ENCODE measurements around the gene GNB1L.

Gene GNB1L

DNA sequence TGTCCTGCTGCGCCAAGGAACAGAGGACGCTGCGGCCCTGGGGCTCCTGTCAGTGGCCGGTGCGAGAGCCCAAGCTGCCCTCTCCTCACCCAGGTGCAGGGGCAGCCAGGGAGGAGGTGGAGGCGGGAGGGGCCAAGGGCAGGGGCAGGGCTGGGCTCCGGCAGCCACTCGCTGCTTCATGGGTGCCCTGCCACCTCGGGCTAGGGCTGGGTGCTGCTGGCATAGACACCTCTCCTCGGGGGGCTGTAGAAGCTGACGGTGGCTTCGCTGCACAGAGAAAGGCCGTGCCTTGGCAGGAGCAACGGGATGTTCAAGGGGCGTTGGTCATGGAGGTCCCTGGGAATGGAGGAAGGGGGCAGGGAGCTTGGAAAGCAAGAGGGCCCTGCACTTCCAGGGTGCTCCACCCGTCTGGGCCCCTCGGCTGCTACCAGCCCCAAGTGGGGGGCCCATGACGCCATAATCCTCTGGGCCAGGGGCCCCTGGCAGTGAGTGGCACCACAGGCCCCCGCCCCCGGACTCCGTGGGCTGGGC lies 95.7 kb downstream of the GNB1L start:
- no peak for DNase-seq

DNA sequence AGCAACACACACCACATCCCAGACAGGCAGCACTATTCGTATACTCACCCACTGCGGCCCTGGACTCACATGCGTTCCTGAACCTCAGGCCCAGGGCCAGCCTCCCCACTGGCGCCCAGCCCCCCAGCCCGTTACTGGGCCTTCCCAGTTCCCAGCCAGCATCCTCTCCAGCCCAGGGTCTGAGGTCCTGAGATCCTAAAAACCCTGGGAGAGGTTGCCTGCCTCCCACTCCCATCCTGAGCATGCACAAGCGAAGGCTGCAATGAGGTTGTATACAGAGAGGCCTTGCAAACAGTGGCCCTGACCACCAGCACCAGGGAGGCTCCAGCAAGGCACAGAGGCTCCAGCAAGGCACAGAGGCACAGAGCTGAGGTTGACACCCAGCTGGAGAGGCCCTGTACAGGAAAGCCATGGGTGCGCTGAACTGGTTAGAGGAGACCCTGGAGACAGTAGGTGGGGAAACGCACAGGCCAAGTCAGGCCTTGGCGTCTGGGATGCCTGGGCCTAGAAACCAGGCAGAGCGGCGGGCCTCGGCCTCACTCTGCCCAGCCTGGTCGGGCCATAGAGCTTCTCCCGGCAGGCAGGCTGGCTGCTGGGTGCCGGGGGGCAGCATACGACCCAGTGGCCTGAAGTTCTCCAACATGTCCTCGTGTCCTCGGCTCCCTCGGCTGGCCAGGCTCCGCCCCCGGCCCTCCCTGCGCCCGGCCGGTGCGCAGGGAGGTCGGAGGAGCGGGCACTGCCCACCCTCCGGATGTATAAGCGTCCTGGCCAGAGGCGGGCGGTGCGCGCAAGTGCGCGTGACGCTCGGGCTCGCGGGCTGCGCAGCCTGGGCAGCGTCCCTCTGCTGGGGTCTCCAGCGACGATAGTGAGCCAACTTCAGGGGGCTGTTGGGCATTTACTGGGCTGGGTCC lies 96.4 kb downstream of the GNB1L start:
- DNase-seq = no peak

- no peak for DNase-seq
Observed at GRCh38 chr22:19757140-19757984, 97.3 kb downstream of the GNB1L start.

GRCh38 chr22:19756288-19757128 lies 98.2 kb downstream of the GNB1L start:
- no peak for DNase-seq

DNA sequence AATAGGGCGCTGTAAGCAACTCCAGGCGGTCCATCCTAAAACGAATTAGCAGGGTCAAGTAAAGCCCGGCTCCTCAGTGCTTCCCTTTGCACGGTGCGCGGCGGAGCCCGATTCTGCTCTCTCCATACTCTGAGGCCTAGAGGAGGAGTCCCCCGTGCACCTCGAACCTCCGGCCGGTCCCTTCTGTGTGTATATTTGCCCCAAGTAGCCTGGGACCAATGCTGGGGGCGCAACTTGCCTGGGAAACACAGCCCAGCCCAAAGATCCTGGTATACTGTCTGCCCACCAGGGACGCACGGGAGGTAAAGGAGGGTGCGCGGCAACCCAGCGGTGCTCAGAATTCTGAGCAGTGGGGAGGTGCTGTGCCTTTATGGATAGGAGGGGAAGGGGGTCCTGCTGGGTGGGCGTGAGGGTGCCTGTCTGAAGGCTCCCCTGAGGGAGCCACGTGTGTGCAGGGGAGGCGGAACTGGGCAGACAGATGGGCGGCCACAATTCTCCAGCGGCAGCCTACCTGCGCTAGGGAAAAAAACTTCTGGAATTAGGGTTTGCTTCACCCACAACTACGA lies 98.9 kb downstream of the GNB1L start:
- DNase-seq = no peak

GRCh38 chr22:19755145-19755710 lies 99.4 kb downstream of the GNB1L start:
- no peak for DNase-seq

DNA sequence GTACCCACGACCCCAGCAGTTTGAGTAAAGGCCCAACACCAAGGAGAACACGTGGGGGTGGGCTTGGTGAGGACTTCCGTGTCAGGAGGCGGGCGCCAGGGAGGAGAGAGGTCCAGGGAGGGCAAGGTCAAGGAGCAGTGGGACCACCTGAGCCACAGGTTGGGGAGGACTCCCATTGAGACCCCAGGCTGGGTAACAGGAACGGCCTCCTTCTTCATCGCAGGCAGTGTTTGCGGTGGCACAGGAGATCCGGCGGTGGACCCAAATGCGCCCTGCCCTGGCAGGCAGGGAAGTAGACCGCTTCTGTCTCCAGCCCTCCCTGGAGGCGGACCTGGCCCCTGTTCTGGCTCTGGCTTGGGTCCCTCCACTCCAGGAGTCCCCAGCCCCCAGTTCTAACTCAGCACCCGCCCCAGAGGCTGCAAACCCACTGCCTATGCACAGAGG lies 100.0 kb downstream of the GNB1L start:
- DNase-seq = no peak

DNA sequence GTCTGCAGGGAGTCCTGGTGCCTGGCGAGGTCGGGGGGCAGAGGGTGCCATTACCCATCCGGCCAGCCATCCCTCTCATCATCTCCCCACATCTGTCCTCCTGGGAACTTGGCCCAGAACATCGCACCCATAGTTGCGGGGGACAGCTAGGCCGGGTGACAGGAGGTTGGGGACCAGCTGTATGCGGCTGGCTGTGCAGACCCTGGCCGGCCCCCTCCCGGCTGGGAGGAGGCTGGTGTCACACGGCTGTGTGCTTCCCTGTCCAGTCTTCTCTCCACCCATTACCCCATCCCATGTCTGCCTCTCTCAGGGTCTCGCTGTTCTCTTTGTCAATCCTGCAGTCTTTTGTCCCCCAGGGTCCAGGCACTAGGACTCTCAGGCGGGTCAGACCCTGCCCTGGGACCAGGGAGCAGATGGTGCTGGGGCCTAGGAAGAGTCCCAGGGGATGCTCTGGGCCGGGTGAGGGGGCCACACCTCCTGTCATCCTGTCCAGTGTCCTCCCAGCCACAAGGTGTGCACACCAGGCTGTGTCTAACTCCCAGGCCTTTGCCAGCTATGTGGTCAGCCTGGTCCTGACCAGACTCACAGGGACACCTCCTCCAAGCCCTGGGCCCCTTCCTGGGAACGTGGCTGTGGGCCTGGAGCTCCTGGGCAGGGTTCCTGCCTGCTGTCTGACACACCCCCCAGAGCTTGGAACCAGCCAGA lies 100.5 kb downstream of the GNB1L start:
- DNase-seq = no peak

DNA sequence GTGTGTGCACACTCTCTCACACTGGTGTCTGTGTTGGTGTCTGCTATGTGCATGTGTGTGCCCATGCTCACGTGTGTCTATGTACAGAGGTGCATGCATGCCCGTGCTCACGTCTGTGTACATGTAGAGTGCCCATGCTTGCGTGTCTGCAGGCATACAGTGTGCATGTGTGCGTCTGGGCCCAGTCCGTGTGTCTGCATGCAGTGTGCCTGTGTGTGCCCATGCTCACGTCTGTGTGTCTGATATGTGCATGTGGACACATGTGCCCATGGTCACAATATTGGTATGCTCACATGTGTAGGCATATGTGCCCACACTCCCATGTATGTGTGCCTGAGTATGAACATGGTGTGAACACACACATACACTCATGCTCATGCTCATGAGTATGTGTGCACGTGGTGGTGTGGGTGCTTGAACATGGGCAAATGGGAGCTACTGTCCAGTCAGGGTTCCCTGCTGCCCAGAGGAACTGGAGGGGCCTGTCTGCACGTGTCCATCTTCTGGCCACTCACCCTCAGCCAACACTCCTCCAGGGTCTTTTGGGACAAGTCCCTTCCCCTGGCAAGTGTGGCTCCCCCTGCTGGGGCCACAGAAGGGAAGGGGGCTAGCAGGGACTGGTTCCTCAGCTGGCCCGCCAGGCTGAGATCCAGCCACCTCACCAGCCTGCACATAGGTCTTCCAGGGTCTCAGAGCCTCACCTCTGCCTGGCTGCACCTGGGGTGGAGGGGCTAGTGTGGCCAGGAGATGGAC lies 101.4 kb downstream of the GNB1L start:
- no peak for DNase-seq

- no peak for DNase-seq
Observed at GRCh38 chr22:19751497-19752245, 103.0 kb downstream of the GNB1L start.

DNA sequence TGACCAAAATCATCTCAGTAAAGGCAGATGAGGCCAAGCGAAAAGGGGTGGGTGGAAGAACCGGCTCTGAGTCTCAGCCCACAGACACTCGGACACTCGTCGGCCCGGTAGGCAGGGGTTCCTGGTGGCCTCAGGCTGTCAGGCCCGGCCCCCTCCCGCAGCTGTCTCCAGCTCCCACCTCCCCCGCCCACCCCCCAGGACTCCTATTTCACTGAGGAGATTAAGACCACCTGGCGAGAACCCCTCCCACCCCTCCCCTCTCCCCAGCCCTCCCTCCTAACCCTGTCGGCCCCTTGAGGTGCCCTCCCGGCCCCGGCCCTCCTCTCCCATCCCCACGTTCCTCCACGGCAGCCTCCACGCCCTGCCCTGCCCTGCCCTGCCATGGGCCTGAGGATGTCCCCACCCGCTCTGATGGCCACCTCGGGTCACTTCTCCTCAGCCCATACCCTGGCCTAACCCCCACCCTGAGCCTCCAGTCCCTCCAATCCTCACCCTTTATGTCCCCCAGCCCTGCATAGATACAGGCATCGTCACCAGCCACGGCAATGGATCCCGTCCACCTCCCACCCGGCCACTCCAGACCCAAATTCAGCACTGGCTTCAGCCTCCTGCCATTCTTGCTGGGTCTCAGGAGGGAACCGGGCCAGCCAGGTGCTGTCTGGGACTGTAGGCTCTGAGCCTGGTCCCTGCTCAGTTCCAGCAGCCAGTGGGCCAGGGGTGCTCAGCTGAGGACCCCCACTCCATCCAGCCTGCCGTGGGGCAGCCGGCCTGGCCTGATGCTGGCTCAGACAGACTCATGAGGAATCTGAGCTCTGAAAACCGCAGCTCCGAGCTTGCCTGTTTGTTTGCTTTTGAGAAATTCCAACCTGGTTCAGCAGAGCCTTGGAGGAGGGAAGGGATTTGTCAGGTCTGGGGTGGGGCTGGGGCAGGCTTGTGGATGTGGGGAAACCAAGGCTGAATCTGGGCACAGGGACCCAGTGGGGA lies 103.9 kb downstream of the GNB1L start:
- no peak for DNase-seq

- no peak for DNase-seq
Observed at GRCh38 chr22:19749876-19750275, 104.8 kb downstream of the GNB1L start.

- DNase-seq = no peak
Observed at GRCh38 chr22:19748991-19749664, 105.5 kb downstream of the GNB1L start.

DNA sequence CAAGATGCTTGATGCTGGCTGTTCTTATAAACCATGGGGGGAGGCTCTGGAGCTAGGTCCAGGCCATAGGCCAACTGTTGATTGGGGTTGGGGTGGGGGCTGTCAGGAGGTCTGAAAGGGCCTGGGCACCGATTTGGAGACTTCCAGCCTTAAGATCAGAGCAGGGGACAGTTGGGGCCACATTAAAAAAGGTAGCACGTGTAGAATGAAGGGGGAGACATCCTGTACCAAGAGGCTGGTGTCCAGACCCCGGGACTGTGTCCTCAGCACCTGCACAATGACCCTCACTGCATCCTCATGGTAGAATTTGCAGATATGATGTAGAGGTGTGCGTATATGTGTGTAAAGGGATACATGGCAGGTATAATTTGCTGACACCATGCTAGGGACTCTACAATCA lies 106.5 kb downstream of the GNB1L start:
- no peak for DNase-seq

DNA sequence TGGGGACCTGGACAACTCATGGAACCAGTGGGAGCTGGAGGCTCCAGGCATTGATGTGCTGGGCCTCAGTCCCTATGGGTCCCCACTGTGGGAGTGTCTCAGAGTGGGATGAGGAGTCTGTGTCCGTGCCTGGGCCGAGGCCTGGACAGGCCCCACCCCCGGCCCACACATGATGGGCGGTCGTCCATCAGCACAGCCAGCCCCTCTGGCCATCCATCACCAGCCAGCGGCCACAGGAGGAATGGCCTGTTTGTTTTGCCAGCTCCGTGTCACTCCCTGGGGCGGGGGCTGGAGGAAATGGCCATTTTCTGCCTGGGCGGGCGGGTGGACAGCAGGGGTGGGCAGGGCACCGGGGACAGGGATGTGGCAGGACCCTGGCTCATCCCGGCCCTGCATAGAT lies 107.1 kb downstream of the GNB1L start:
- no peak for DNase-seq

- DNase-seq = no peak
Observed at GRCh38 chr22:19746726-19747125, 107.9 kb downstream of the GNB1L start.

GRCh38 chr22:19745155-19746101 lies 109.2 kb downstream of the GNB1L start:
- DNase-seq = no peak

Measured in NK-92 treated with Interleukin-12 subunit alpha and Interleukin-12 subunit beta, amount 100 ng/mL, for 24 hours (cell line).